GM10266 (cell line): ENCODE data around the gene ANTXR1.

Experiments
- DNase-seq: peaks from one replicate; pipeline ENCODE4 v3.0.0; 2012; ENCODE audit errors: extremely low spot score
- TF ChIP-seq, protein P1 (sequence below): IDR thresholded peaks from 2 replicates; pipeline ENCODE4 v1.5.1; 2012; ENCODE audit warnings: mild to moderate bottlenecking, low read depth; ENCODE audit not compliant: control insufficient read depth, insufficient read depth; ENCODE audit errors: missing control alignments

ANTXR1 gene

DNA sequence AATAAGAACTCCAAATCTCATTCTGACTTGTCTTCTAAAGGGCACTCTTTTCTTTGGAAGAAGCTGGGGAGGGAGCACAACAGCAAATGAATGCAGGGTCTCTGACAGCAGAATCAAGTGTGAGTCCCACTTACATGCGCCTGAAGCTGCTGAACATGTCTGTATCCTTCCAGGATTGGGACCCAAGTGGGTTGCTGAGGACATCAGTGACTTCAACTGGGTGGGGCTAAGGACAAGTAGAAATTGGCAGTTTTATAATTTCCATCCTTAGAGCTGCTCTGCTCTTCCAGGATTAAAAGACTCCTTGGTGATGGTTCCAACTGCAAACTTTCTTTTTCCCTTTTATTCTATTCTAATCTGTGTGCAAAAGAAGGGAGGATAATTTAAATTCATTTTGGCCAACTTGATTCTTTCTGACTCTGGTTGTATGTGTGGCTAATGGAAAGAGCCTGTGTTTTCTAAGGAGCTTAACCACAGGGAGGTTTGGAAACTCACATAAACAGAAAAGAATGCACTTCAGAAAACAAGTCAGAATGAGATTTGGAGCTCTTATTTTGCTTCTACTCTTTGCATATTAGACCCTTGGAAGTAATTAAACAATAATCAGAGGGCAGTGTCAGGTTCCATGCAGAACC, 20.6 kb downstream of the ANTXR1 start:
- DNase-seq: no peak
- TF ChIP-seq, protein P1, sequence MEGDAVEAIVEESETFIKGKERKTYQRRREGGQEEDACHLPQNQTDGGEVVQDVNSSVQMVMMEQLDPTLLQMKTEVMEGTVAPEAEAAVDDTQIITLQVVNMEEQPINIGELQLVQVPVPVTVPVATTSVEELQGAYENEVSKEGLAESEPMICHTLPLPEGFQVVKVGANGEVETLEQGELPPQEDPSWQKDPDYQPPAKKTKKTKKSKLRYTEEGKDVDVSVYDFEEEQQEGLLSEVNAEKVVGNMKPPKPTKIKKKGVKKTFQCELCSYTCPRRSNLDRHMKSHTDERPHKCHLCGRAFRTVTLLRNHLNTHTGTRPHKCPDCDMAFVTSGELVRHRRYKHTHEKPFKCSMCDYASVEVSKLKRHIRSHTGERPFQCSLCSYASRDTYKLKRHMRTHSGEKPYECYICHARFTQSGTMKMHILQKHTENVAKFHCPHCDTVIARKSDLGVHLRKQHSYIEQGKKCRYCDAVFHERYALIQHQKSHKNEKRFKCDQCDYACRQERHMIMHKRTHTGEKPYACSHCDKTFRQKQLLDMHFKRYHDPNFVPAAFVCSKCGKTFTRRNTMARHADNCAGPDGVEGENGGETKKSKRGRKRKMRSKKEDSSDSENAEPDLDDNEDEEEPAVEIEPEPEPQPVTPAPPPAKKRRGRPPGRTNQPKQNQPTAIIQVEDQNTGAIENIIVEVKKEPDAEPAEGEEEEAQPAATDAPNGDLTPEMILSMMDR: no peak

DNA sequence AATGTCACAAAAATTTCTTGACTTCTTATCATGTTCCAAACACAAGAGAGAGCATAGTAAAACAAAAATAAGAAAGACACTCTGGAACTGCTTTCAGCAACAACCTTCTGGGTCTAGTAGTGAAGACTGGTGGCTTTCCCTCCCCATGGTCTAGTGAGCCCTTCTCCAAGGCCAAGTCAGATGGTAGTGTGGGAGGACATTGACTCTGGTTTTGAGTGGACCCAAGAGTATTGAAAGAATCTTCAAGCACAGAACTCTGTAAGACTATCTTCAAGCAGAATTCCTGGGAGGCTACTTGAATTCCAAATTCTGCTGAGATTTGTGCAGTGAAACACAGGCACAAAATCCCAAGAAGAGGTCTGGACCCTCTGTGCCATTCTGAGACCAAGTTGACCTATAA, 21.1 kb downstream of the ANTXR1 start:
- no peak for DNase-seq
- TF ChIP-seq, protein P1: no peak

DNA sequence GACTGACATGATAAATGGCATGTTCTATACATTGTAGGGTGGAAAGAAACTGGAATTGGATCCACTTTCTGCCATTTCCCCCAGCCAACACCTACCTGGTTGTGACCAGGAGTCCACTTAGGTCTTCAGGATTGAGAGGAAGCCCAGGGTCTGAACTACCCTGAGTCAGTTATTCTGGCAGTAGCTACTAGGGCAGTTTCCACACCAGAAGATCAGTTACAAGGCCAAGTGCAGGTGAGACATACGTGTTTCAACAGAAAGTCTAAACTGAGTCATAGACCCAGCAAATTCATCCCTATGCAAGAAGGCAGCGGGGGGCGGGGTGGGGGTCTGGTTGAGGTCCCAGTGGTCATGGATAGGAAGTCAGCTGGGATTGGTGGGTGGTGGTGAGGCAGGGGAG, 21.9 kb downstream of the ANTXR1 start:
- DNase-seq: no peak
- TF ChIP-seq, protein P1: no peak

DNA sequence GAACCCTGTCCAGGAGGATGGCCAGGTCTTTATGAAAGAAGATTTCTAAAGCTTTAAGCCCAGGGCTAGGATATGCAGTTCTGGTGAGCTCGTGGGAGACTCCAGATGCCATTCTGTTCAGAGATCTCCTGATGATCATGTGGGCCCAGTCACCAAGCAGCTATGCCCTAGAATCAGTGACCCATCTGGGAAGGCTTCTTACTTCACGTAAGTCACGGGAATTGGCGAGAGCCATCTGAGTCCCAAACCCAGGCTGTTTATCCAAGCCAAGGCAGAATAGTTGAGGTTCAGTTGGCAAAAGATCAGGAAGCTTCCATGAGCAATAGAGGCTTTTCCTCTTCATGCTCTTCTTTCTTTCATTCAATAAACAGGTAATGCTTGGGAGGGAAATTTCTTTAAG, 23.9 kb downstream of the ANTXR1 start:
- TF ChIP-seq, protein P1: no peak
- DNase-seq: no peak

DNA sequence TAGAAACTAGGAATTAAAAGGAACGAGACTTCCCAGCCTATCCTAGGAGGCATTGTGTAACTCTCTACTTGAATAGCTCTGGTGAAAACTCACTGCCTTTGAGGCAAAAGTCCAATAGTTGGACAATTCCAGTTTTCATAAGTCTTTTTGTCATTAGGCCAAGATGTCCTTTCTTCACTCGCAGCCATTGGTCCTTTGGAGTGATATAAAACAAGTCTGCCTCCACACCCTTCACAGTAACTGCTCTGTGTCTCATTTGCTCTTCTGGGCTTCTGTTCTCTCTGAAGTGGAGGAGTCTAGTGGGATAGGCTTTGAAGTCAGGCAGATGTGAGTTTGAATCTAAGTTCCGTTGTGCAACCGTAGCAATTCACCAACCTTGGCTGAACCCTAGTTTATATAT, 28.2 kb downstream of the ANTXR1 start:
- no peak for DNase-seq
- TF ChIP-seq, protein P1: no peak

DNA sequence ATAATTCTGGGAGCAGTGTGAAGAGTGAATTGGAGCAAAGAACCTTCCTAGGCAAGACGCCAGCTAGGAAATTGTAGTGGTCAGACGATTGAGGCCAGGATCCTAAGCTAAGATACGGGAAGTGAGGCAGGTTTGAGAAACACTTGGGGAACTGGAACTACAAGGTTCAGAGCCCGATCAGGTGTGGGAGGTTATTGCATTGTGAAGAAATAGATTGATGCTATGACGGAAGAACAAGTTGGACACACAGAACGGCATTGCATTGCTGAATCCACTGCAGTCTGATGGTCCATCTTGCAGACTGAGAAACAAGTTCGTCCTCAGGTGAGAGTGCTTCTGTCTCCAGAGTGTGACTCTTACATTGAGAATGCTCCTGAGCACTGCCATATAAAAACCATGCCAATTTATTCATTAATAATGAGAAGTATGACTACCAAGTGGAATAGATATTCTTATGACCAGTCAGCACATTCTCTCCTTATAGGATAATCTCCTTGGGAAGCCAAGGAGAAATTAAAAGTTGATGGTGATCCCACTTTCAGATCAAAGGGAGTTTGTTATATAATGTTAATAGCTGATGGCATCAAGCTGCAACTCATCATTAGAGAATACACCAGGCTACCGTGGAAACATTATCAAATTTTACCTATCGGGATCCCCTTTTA, 30.9 kb downstream of the ANTXR1 start:
- no peak for DNase-seq
- TF ChIP-seq, protein P1: no peak

DNA sequence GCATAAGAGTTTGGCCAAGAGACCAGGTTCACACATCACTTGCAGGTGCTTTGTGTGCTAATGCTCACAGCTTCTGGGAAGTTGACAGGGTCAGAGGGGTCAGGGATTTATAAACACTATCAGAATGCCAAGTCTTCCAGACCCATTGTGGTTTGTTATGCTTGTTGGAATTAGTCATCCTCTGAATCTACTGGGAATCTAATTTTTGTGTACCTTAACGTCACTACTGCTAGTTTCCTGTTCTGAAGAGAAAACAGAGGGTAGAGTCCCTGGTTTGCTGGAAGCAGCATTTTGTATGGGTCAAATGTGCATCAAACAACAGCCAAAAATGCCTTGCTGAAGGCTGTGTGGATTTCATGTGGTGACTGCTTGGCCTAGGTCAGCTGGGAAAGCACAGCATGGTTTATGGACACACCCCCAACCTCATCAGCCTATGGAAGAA, 33.3 kb downstream of the ANTXR1 start:
- no peak for DNase-seq
- TF ChIP-seq, protein P1: no peak
